Left kidney (tissue), 2 donors: ENCODE results near the gene GRID2. TPM values are rescaled to one million over a fixed set of nuclear protein-coding genes. Genes with fewer than 3 reads are reported as not detected.
A peak's percentile ranks its signal among the peaks of the same experiment; 100 is the strongest.
"Not testable (repeated sequence)": the region's sequence is repeated elsewhere in the genome, so short reads cannot be mapped to it uniquely, and the experiment has no call there.

Experiments used
- DNase-seq: peaks from one replicate; pipeline ENCODE4 v3.0.0-alpha.2; 2013
- polyA plus RNA-seq: library from polyadenylated mRNA; unstranded; fragments of 120-200 nt; gene quantifications from one replicate; pipeline ENCODE4 v1.2.1, GENCODE V29; 2013; ENCODE audit not compliant: insufficient read length

Gene GRID2
- polyA plus RNA-seq, 1 donor: 5.6 TPM

DNA sequence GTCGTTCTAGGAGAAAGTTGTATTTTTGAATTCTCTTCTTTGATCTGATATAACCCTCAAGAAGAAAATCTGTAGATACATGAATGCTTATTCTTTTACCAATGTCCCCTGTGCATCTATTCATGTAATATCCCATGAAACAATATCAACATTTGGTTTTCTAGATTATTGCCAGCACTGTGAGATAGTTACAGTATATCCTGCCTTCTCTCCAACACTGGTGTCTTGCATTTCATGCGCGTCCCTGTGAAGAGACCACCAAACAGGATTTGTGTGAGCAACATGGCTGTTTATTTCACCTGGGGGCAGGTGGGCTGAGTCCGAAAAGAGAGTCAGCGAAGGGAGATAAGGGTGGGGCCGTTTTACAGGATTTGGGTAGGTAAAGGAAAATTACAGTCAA is 135.0 kb downstream of the GRID2 start:
- DNase-seq: not testable (repeated sequence)

DNA sequence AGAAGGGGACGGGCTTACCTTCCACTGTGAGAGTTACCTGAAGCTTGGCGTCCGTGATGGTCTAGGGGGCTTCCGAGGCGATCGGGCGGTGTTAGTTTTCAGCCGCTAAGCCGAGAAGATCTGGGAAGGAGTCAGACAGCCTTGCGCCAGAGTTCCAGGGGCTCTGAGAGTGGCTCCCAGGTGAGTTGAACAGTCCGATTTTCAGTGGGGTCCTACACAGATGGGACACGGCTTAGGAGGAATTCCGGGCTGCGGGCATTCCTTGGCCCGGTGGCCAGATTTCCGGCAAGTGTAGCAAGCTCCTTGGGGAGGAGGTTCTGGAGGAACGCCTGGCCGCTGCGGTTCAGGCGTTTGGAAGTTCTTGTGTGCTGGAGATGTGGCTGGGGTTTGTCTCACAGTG is 138.4 kb downstream of the GRID2 start:
- DNase-seq: not testable (repeated sequence)

DNA sequence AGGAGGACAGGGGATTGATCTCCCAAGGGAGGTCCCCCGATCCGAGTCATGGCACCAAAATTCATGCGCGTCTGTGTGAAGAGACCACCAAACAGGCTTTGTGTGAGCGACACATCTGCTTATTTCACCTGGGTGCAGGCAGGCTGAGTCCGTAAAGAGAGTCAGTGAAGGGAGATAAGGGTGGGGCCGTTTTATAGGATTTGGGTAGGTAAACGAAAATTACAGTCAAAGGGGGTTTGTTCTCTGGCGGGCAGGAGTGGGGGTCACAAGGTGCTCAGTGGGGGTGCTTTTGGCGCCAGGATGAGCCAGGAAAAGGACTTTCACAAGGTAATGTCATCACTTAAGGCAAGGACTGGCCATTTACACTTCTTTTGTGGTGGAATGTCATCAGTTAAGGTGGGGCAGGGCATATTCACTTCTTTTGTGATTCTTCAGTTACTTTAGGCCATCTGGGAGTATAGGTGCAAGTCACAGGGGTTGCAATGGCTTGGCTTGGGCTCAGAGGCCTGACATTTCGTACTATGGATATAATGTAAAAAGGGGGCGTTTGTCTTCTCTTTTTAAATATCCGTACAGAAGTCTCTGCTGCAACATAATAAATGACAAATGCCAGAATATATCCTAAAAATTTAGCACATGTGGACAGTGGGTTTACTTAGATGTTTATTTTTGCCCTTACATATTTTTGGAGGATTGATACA is 140.5 kb downstream of the GRID2 start:
- DNase-seq: not testable (repeated sequence)

DNA sequence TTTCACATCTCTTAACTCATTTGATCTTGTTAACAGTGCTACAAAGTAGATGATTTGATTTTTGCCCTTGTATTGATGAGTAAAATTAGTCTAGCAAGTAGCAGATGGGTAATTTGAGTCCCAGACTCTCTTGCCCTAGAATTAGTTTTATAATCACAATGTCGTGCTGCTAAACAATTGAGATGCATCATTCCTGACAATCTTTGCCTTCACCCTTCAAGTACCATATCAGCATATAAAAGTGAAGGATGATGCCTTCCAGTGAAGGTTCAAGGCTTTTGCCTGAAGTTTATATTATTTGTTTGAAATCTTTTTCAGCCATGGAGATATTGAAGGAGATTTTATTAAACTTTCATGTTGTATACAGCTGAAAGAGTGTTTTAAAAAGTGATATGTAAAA is 141.4 kb downstream of the GRID2 start:
- no peak for DNase-seq

DNA sequence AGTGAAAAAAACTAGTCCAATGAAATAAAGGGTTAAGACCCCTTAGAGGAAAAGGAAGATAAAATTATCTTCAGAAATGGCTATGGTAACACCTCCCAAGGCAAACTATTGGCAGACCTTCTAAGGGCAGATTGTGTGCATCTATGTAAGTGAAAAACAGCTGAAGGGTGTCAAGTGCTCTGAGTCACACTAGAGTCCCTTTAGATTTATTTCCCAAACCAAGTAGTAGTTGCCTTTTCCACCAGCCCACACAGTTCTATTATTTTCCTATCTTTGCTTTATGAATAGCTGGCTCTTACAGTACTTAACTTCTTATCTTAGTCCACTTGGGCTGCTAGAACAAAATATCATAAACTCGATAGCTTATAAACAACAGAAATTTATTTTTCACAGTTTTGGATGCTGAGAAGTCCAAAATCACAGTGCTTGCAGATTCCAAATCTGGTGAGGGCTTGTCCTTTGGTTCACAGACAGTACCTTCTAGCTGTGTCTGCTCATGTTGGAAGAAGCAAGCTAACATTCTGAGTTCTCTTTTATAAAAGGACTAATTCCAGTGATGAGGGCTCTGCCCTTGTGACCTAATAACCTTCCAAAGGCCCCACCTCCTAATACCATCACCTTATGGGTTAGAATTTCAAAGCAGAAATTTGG is 143.6 kb downstream of the GRID2 start:
- peak; percentile 8 for DNase-seq

DNA sequence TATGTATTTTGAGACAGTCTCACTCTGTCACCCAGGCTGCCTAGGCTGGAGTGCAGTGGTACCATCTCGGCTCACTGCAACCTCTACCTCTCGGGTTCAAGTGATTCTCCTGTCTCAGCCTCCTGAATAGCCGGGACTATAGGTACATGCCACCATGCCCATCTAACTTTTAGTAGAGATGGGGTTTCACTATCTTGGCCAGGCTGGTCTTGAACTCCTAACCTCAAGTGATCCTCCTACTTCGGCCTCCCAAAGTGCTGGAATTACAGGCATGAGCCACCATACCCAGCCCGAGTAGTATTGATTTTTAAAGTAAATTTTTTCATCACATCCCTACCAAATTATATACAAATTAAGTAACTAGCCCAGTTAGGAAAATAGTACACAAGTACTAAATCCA is 144.4 kb downstream of the GRID2 start:
- DNase-seq: not testable (repeated sequence)

DNA sequence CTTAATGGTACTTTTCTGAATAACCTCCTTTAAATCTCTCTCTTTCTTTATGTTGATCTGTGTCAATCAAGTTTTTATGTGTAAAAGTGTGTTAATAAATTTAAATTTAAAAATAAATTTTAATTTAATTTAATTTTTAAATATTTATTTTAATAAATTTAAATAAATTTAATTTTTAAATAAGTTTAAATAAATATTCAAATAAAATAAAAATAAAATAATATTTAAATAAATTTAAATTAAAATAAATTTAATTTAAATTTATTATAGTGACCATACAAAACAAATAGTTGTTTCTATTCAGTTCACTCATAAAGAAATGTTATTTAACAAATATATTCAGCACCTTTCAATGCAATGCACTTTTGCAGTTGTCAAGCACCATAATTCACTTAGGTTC is 146.9 kb downstream of the GRID2 start:
- DNase-seq: no peak

DNA sequence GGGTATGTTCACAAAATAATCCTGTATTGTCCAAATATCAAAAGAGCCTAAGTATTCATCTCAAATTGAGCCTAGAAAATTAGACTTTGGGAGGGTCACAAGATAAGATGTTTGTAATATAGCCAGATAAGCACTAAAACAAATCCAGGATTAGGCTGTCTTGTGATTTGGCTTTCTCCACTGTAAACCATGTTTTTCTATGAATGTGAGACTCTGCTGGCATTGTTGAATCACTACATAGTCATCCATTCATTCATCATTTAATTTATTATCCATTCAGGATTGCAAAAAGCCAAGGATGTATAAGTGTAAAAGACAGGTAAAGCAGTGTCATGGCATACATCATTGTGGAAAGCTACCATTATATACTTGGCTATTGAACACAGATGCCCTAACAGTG is 148.0 kb downstream of the GRID2 start:
- no peak for DNase-seq

DNA sequence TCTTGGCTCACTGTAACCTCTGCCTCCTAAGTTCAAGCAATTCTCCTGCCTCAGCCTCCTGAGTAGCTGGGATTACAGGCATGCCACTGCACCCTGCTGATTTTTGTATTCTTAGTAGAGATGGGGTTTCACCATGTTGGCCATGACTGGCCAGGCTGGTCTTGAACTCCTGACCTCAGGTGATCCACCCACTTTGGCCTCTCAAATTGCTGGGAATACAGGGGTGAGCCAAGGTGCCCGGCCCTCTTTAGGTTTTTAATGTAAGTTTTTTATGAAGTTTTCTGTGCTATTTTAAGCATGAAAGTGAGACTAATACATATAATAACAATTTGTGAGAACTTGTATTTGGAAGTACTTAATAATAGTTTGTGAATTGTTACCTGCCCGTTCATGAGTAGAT is 148.6 kb downstream of the GRID2 start:
- DNase-seq: not testable (repeated sequence)

DNA sequence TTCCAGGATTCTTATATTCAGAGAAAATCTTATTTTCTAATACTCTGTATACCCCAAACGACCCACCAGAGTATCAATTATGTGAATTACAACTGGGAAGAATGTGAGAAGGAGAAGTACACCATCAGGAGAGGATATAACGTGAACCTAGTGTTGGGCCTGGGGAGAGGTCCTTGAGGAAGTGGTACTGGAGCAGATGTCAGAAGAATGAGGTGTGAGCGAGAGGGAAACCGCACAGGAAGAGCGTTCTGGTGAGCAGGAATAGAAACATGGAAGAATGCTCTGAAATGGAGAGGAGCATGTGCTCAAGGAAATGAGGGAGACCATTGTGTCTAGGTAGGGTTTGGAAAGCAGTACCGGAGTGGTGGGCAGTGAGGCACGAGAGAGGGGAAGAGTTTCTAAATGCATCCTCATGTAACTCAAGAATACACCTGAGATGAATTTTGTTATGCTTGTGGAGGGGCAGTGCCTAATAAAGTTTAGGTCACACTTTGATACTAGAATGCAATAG is 151.6 kb downstream of the GRID2 start:
- DNase-seq: no peak

DNA sequence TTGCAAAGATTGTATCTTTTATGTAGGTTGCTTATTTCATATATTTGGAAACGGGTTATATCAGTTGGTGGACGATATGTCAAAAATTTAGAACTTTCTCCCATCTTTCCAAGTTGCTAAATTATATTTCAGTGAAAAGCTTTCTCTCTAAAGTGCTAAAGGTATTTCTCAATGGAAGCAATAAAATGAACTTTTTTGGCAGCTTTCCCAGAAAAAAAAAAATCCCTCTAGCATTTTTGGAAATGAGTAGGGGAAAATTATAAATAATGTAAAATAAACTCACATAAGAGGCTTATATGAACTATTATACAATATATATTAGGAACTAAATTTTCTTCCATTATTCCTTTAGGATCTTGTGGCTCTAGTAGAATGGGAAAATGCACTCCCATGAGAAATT is 152.2 kb downstream of the GRID2 start:
- DNase-seq: peak; percentile 22

DNA sequence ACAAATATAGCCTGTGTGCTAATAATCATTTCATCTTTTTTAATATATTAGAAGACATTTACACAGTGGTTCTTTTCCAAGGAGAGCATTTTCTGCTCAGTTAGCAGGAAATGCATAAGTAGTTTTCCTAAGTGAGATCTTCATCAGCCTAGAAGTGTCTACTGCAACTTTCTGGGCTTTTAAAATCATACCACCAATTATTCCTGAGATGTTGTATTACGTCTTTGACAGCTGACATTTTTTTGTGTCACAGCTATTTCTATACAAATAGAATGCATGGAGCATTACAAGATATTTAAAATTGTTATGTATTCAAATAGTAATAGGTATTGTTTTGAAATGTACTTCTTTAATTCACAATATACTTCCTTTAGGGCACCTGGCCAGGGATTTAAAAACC is 158.0 kb downstream of the GRID2 start:
- no peak for DNase-seq

DNA sequence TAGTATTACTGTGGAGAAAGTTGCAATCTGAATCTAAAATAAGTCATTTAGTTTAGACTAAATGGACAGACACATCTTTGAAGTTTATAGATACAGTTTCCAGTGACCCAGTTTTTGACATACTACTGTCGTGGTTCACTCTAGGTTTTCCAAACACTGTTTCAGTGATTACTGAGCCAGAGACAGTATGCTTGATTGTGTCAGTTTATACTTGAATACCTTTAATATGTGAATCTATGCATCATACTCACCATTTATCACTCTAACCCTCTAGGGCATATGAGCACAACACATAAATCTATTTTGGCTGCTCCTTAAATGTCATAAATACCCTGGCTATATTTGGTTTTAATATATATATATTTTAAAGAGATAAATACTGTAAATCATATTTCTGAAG is 173.5 kb downstream of the GRID2 start:
- DNase-seq: no peak

DNA sequence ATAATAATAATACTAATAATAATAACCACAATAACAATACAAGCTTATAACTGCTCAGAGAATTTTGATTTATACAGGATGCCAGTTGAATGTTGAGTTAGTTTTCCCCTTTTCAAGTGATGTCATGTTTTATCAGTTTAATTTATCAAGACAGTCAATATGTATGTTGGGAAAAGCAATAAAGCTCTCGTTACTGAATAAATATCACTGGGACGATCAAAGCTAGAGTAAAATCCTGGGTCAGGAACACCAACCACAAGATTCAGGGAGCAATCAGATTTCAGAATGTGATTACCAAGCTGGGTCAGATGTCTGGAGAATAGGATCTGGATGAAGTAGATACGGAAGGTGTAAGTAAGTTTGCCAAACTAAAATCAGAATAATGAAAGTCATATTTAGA is 179.6 kb downstream of the GRID2 start:
- DNase-seq: no peak

DNA sequence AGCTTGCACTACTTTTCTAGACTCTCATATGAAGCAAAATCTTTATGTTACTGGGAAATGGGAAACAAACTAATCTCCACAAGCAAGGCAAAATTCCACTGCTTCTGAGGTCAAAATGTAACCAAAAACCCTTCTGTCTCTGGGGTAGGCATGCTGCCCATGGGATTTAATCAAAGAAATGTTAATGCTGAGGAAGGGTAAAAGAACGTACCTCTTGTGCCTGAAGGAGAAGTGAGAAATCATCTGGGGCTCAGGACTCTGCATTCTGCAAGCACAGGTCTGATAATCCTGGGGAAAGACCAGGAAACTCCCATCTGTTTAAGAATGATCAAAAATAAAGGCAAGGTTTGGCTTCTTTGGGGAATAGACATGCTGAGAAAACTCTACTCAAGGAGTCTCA is 184.7 kb downstream of the GRID2 start:
- DNase-seq: no peak

DNA sequence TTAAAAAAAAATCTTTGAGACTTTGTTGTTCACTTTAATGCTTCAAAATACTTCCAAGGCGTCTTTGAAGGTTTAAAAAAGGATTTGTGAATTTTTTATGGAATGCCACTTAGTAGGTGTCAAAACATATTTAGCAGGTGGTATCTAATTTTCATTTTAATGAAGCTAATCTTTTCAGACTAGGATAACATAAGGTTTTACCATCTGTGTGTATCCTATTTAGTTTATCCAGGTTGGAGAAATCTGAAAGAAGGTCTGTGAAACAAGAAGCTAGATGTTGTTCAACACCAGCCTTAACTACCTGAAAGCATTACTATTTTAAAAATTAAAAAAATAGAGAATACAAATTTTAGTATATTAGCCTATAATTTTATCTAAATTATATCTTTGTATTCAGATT is 193.4 kb downstream of the GRID2 start:
- no peak for DNase-seq

DNA sequence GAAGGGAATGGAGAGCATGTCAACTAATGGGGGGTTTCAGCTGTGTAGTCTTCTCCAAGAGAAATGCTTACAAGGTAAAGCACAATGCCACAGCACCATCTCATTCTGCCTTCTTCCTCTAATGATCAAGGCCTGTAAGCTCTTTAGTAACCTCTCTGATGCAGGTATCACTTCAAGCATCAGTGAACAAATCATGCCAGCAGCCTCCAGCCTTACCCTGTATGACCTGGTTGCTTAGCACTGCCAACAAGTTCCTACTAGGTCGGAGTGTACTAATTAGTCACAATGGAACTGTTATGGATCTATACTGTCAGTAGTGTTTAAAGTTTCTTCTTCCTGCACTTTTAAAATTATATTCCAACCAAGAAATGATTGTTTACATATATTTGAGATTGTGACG is 197.7 kb downstream of the GRID2 start:
- DNase-seq: no peak

DNA sequence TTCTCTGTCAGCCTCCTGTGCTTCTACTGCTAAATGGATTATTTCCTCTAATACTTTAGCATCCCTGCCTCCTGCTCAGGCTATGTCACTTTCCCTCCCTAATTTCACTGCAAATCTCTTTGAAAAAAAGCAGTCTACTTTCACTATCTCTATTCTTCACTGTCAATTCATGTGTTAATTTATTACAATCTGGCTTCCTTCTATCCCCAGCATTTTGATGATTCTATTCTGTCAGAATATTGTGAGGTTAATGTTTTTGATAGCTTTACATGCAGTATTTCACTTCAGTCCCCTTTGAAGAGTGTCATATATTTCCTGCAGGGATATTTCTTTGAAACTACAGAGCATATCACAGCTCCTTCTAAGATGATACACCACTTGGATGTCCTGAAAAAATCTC is 203.2 kb downstream of the GRID2 start:
- no peak for DNase-seq

DNA sequence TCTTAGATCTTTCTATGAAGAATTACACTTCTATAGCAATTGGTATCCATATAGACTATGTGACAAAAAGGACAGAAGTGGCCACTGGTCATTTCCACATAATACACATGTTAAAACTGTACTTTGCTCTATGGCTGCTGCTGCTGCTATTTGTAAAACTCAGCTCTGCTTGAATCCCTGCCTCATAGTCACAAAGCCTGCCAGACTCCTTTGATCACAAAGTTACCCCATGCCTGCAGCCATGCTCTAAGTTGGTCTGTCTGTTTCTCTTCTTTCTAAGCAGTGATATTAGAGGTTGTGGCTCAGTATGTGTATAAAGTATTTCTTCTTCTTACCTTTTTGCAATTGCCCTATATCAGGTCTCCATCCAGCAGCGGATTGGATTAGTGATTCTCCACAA is 210.9 kb downstream of the GRID2 start:
- DNase-seq: no peak

DNA sequence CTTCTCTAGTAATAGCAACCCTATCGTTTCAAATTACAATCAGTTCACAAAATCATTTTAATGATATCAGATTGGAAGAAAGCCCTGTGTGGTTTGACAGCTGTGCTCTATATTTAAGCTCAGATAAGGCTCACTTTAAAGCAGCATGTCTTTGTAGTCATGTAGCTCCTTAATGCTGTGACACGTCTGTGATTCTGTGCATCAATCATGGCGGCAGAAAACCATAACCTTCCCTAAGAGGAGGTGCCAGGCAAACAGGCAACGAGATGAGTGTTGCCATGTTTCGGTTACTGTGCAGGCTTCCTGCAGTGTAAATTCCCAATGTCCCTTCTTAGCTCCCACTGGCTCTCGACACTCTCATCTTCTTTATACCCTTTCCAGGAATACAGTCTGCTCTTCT is 212.7 kb downstream of the GRID2 start:
- DNase-seq: no peak

DNA sequence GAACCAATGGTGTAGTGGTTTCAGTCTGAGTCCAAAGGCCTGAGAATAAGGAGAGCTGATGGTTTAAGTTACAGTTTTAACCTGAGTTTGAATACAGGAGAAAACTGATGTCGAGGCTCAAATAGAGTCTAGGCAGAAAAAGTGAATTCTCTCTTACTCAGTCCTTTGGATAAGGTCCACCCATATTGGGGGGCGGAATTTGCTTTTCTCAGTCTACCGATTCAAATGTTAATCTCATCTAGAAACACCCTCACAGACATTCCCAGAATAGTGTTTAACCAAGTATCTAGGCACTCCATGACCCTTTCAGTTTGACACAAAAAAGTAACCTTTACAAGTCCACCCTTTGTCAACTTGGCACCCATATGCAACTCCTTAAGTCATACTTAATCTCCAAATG is 216.0 kb downstream of the GRID2 start:
- DNase-seq: no peak

DNA sequence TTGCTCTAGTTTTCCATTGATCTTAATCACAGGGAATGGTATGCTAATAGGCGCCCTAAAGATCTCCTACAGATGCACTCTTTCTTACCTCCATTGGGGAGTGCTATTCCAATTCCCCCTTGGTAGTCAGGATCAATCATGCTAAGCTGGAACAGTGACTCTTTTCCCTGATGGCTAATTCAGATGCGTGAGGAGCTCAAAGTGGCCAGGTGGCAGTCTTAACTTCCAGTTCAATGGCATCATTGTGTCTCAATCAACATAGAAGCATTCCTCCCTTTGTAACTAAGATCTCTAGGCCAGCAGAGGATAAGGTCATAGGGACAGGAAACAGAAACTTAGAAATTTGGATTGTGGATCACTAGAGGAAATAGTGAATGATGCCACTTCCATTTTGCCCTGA is 216.8 kb downstream of the GRID2 start:
- DNase-seq: no peak

DNA sequence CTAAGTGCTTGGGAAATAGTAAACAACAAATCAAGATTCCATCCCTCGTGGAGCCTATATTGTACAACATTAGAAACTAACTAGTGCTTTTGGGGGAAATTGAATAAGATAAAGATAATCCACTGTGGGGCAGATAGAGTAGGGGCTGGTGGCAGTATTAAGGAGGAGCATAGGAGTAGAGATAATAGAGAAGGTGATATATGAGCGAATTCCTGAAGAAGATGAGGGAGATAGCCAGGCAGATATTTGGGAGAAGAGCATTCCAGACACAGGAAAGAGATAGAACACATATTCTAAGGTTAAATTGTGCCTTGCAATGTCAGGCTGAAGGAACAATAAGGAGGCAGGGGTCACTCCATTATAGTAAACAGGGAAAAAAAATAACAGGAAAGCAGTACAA is 218.2 kb downstream of the GRID2 start:
- no peak for DNase-seq

DNA sequence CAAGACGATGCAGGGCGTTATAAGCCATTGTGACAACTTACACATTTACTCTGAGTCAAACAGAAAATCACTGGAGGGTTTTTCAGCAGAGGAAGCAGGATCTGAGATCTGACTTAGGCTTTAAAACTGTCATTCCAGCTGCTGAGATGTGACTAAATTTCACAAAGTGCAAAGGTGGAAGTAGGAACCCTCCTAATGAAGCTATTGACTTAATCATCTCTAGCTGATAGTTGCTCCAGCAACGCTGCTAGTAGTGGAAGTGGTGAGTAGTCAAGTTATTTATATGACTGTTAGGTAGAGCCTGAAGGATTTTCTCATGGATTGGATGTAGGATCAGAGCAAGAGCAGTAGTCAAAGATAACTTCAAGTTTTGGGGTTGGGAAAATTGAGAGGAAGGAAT is 218.6 kb downstream of the GRID2 start:
- DNase-seq: no peak
